Activated naive CD8-positive, alpha-beta T cell treated with anti-CD3 and anti-CD28 coated beads, Interleukin-2, amount 10 ng/mL, durations not matched to agents 7 days and 5 days (primary cell): ENCODE data around the gene MYL4. TPM values are rescaled to one million over a fixed set of nuclear protein-coding genes. Genes with fewer than 3 reads are reported as not detected.
"Not testable (repeated sequence)": the region's sequence is repeated elsewhere in the genome, so short reads cannot be mapped to it uniquely, and the experiment has no call there.

ENCODE experiments used
- ATAC-seq: fragments of 150-1000 bp; cut with Tn5 transposase; one replicate; pipeline ENCODE4 v1.10.0; 2021; ENCODE audit warnings: low read depth, moderate library complexity
- POLR2A ChIA-PET: fragments of 350-600 bp; sonication (Branson Sonifier 250); formaldehyde crosslinking; loops from one replicate; lab custom pipeline; 2021; ENCODE audit warnings: antibody characterized with exemption; lab: Charles Lee
- DNase-seq: peaks from one replicate; pipeline ENCODE4 v3.0.0; 2021
- H3K27ac Mint-ChIP-seq: one replicate; pipeline ENCODE4 v1.8.0; 2022; ENCODE audit warnings: mild to moderate bottlenecking, mixed read lengths
- H3K27me3 Mint-ChIP-seq: one replicate; pipeline ENCODE4 v1.8.0; 2022; ENCODE audit warnings: mild to moderate bottlenecking, moderate library complexity, mixed read lengths
- H3K36me3 Mint-ChIP-seq: one replicate; pipeline ENCODE4 v1.8.0; 2021; ENCODE audit warnings: mild to moderate bottlenecking, mixed read lengths
- H3K4me1 Mint-ChIP-seq: one replicate; pipeline ENCODE4 v1.8.0; 2021; ENCODE audit warnings: mixed read lengths
- H3K4me3 Mint-ChIP-seq: one replicate; pipeline ENCODE4 v1.8.0; 2022; ENCODE audit warnings: mild to moderate bottlenecking, moderate library complexity, mixed read lengths
- H3K9me3 Mint-ChIP-seq: one replicate; pipeline ENCODE4 v1.8.0; 2021; ENCODE audit warnings: mixed read lengths
- total RNA-seq, 2 experiments: library from RNA; stranded (reverse); gene quantifications; one replicate each; pipeline ENCODE4 v1.2.3, GENCODE V29; 2021

Gene MYL4
- total RNA-seq, 2 experiments from 2014 or later: not detected

DNA sequence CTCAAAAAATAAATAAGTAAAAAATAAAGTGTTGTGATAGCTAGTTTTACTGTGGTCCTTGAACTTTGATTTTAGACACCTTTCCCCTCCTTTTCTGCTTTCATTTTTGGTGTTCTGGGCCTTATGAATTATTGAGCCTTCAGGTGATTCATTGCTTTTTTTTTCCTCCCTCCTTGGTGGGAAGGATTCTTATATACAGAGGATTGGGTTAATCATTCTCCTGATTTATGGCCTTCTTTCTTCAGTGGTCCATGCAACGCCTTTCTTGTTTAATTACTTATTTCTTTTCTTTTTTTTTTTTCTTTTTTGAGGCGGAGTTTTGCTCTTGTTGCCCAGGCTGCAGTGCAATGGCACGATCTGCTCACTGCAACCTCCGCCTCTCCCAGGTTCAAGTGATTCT is 8.0 kb upstream of the MYL4 start:
- no peak overlapping the region for H3K4me3 Mint-ChIP-seq
- ATAC-seq (no peak), DNase-seq (no peak)
- H3K27me3 Mint-ChIP-seq: peaks cover 6% of the 10 kb centered on the region
- H3K36me3 Mint-ChIP-seq: no peaks in the 10 kb centered on the region
- H3K9me3 Mint-ChIP-seq: no peaks in the 10 kb centered on the region
- POLR2A ChIA-PET: interaction anchor here (0.6 to 4.4 kb wide), 3 partner anchors 11 to 448 kb away, joined by 3 to 37 read pairs (median 4); partner anchors contain the start of genes CDC27 and KPNB1
- H3K4me1 Mint-ChIP-seq: peaks cover 43% of the 10 kb centered on the region
- peak overlapping the region; percentile 55 for H3K27ac Mint-ChIP-seq

DNA sequence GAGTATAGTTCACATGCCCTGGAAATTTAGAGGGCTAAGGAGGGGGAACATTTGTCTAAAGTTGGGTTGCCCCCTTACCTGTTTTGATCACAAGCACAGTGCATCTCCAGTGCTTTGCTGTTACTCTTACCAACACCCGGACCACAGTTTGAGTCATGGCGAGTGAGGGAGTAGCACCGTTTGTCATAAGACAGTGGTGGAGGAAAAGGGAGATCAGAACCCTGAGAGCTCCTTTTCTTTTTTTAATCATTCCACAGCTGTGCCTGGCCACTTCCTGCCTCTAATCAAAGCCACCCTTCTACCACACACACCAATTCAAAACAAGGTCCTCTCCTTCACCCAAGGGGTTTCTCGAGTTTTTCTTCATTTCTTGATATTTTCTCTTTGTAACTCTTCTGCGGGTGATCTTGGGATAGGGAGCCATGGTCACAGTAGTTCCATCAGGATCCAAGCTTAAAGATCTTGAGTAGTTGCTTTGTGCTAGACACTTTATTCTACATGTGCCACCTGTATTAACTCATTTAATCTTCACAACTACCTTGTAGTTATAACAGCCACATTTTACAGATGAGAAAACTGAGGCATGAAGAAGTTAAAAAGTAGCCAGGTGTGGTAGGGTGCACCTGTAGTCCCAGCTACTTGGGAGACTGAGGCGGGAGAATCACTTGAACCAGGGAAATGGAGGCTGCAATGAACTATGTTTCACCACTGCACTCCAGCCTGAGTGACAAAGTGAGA is 5.0 kb upstream of the MYL4 start:
- Mint-ChIP-seq H3K4me1 (peaks cover 53% of the 10 kb centered on the region), H3K27me3 (no peaks in the 10 kb centered on the region), H3K27ac (peak overlapping the region; percentile 89), H3K4me3 (peak overlapping the region; percentile 53), H3K9me3 (no peaks in the 10 kb centered on the region), H3K36me3 (no peaks in the 10 kb centered on the region)
- DNase-seq (no peak), ATAC-seq (peak; percentile 71)
- POLR2A ChIA-PET: interaction anchor here (0.5 to 1.6 kb wide), 10 partner anchors 12 to 445 kb away, joined by 3 to 9 read pairs (median 4); partner anchors contain the start of genes CDC27 and KPNB1

DNA sequence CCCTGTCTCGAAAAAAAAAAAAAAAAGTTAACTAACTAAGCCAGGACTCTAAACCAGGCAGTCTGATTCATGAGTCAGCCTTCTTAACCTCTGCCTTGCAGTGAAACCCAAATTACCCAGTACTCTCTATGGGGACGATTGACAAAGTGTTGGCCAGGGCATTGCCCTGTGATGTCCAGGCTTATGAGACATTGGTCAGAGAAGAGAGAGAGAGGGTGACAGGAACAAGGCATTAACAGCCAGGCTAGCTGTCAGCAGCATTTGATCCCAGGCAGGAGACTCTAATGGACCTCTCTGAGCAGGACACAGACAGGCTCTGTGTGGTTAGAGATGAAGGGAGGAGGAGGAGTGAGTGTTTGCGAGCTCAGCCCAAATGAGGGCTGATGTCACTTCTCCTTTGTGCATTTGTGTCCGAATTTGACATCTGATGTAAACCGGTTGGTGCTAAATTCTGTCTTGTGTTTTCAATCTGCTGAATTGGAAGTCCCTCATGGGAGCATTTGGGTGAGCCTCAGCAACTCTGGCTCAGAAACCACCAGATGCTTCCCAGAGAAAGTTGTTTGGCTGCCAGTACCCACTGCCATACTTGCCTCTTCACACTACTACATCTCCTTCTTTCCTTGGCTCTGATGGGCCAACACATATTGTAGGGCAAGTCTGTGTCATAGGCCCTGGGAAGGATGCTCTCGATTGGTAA is 4.3 kb upstream of the MYL4 start:
- peak overlapping the region; percentile 53 for H3K4me3 Mint-ChIP-seq
- no peaks in the 10 kb centered on the region for H3K36me3 Mint-ChIP-seq
- H3K27me3 Mint-ChIP-seq: no peaks in the 10 kb centered on the region
- H3K9me3 Mint-ChIP-seq: no peaks in the 10 kb centered on the region
- peak; percentile 65 for ATAC-seq
- POLR2A ChIA-PET: interaction anchor here (0.9 to 3.3 kb wide), 8 partner anchors 13 to 445 kb away, joined by 3 to 22 read pairs (median 5); partner anchors contain the start of gene KPNB1
- H3K4me1 Mint-ChIP-seq: peaks cover 54% of the 10 kb centered on the region
- H3K27ac Mint-ChIP-seq: peak overlapping the region; percentile 89
- no peak for DNase-seq

DNA sequence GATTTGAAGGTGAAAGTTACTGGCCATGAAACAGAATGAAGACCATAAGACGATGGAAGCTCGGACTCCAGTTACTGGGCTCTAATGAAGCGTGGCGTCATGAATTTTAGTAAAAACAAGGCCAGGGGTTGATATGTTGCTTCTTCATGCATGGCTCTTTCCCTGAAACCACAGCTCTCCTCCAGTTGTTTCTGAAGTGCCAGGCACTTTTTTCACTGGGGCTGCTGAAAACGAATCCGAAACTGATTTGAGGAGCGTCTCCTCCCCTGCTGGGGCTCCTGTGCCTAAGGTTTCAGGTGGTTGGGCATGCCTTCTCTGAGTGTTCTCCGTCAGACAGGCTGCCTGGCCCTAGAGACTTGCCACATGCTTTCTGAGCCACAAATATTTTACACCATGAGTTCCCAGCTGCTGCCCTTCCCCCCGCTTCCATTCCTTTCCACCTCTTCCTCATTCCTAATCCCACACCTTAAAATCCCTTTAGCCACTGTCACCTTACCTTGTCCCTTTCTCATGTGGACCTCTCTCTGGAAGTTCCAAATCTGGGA is 3.7 kb upstream of the MYL4 start:
- POLR2A ChIA-PET: interaction anchor here (0.9 to 3.3 kb wide), 6 partner anchors 12 to 444 kb away, joined by 3 to 22 read pairs (median 4); partner anchors contain the start of gene KPNB1
- H3K27me3 Mint-ChIP-seq: no peaks in the 10 kb centered on the region
- peaks cover 47% of the 10 kb centered on the region for H3K4me1 Mint-ChIP-seq
- ATAC-seq (peak; percentile 74), DNase-seq (no peak)
- no peaks in the 10 kb centered on the region for H3K9me3 Mint-ChIP-seq
- peak overlapping the region; percentile 89 for H3K27ac Mint-ChIP-seq
- peak overlapping the region; percentile 53 for H3K4me3 Mint-ChIP-seq
- H3K36me3 Mint-ChIP-seq: no peaks in the 10 kb centered on the region

DNA sequence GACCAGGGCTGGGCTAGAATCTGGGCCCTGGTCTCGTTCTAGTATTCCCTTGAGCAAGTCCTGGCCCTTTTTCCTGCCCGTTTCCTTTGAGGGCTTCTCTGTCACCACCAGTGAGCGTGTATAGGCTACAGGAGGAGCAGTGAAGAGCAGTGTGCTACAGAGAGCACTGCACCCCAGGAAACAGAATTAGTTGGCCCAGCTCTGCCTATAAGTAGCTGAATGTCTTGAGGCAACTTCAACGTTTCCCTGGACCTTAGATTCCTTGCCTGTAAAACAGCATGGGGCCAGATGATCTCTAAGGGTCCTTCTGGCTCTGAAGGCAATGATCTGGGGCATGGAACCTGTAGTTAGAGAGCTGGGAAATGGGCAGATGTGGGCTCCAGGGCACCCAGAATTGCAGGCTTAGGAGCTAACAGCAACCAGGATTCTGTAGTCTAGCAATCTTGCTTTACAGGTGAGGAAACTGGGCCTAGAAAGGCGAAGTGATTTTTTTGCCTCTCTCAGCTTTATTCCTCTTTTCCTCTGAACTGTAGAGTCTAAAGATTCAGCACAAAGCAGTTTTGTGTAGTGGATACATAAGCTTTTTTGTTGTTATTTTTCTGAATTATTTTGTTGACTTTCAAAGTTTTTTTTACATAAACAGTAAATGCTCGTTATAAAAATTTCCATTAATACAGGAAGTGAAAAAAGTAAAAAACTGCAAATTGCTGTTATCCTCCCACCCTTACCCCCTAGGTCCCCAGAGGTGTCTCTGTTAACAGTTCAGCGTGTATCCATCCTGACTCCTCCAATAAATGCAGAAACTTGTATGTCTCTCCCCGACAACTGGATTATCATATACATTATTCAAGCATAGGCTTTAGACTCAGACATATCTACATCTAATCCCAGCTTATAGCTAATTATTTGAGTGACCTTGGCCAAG is 1.7 kb upstream of the MYL4 start:
- DNase-seq: no peak
- Mint-ChIP-seq H3K4me1 (peaks cover 43% of the 10 kb centered on the region), H3K36me3 (no peaks in the 10 kb centered on the region), H3K27me3 (peaks cover 3% of the 10 kb centered on the region), H3K27ac (peak overlapping the region; percentile 3), H3K9me3 (no peaks in the 10 kb centered on the region), H3K4me3 (no peak overlapping the region)
- POLR2A ChIA-PET: interaction anchor here (1.3 to 3.3 kb wide), 4 partner anchors 9 to 18 kb away, joined by 3 to 19 read pairs (median 8); partner anchors contain the start of gene CDC27
- ATAC-seq: no peak

DNA sequence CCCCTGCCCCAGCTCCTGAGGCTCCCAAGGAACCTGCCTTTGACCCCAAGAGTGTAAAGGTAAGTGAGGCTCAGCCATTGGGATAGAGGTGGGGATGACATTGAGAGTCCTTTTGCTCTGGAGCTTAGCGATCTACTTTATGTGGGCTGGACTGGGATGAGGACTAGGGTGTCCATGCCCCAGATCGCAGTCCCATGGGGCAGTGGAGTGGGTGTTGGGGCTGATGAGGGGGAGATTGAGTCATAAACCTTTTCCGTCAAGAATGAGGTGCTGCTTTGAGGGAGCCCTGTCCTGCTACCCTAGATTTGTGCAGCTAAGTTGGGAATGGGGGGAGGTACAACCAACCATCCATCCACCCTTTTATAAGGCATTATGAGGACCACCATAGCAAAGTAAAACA is 351 bp downstream of the MYL4 start:
- Mint-ChIP-seq H3K4me1 (peaks cover 30% of the 10 kb centered on the region), H3K9me3 (no peaks in the 10 kb centered on the region), H3K27me3 (peaks cover 5% of the 10 kb centered on the region), H3K4me3 (no peak overlapping the region), H3K36me3 (no peaks in the 10 kb centered on the region), H3K27ac (no peak overlapping the region)
- no peak for ATAC-seq
- POLR2A ChIA-PET: interaction anchor here (1.3 to 1.6 kb wide), 2 partner anchors 11 to 20 kb away, joined by 4 to 5 read pairs; partner anchors contain the start of gene CDC27
- no peak for DNase-seq

DNA sequence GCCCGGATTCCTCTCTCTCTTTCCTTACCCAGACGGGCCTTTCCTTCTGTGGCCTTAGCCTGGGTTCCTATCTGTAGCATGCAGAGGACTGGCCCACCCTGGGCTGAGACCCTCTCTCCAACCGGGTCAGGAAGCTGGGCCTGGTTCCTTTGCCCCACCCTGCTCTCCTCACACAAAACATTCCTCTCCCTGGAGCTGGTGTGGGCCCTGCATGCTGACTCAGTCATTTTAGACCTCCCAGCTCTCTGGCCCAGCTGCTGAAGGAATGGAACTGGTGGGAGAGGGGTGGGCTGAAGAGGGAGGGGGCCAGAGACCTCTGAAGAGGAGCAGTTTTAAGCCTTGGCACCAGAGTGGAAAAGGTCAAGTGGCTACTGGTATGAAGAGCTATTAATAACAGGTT is 957 bp downstream of the MYL4 start:
- H3K36me3 Mint-ChIP-seq: no peaks in the 10 kb centered on the region

DNA sequence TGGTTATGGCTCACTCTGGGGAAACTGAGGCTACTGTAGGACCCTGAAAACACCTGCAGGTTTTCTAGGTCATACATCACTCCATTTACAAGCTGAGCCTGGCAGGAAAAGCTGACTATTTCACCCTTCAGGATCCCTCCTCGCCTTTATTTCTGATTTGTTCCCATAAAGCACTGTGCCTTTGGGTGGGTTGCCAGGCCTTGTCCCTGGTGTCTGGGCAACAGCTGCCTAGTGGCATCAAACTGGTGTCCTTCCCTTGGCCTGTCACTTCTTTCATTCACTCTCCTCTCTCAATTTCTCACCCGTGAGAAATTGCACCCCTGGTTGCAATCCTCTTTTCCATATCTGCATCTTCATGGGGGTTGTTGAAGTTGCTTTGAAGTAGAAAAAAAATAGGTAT is 1.6 kb downstream of the MYL4 start:
- Mint-ChIP-seq H3K4me3 (no peak overlapping the region), H3K27me3 (peaks cover 5% of the 10 kb centered on the region), H3K36me3 (no peaks in the 10 kb centered on the region), H3K27ac (no peak overlapping the region), H3K9me3 (no peaks in the 10 kb centered on the region), H3K4me1 (peaks cover 17% of the 10 kb centered on the region)
- DNase-seq (no peak), ATAC-seq (no peak)
- POLR2A ChIA-PET: no interaction called here

More for the DNA sequence above, 957 bp downstream of the MYL4 start:
- ATAC-seq: no peak
- Mint-ChIP-seq H3K27me3 (peaks cover 5% of the 10 kb centered on the region), H3K27ac (no peak overlapping the region), H3K4me1 (peaks cover 24% of the 10 kb centered on the region), H3K9me3 (no peaks in the 10 kb centered on the region), H3K4me3 (no peak overlapping the region)
- POLR2A ChIA-PET: interaction anchor here (1.6 kb wide), 1 partner anchor 11 kb away, joined by 4 read pairs; no protein-coding TSS in a partner anchor
- no peak for DNase-seq

DNA sequence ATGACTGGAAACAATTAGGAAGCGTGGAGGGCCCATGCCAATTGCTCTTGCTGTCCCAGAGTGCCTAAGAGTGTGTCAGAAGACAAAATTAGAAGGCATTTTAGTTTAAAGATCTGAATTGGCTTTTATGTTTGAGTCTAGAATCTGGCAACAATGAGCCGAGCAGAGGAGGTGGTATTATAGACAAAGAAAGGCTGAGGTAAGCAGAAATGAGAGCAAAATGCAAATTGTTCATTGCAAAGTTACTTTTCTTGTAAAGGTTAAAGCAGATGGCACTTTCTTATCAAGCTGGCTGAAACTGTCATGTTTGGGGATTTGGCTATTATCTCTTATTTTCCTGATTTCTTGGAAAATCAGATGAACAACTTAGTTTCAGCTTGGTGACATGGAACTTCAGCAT is 3.3 kb downstream of the MYL4 start:
- DNase-seq (no peak), ATAC-seq (no peak)
- Mint-ChIP-seq H3K27me3 (peaks cover 7% of the 10 kb centered on the region), H3K4me3 (no peak overlapping the region), H3K27ac (no peak overlapping the region), H3K4me1 (peaks cover 13% of the 10 kb centered on the region), H3K36me3 (no peaks in the 10 kb centered on the region), H3K9me3 (no peaks in the 10 kb centered on the region)
- POLR2A ChIA-PET: no interaction called here

DNA sequence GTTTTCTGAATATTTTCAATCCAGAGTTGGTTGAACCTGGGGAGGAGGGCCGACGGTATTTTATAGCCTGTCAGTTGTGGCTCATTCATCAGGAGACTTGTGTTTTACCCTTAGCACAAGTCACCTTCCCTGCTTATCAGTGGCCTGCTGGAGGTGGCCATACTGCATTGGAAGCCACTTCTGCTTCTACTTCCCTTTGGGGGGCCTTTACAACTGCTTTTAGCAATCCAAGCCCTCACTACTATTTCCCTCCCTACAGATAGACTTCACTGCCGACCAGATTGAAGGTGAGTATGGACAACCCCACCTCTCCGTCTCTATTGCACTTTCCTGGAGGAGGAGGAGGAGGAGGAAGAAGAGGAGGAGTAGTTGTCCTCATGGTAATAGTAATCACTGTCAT is 4.4 kb downstream of the MYL4 start:
- peaks cover 18% of the 10 kb centered on the region for H3K4me1 Mint-ChIP-seq
- POLR2A ChIA-PET: no interaction called here
- DNase-seq: no peak
- H3K27me3 Mint-ChIP-seq: peaks cover 7% of the 10 kb centered on the region
- no peak for ATAC-seq
- H3K4me3 Mint-ChIP-seq: no peak overlapping the region
- no peak overlapping the region for H3K27ac Mint-ChIP-seq
- H3K9me3 Mint-ChIP-seq: no peaks in the 10 kb centered on the region
- no peaks in the 10 kb centered on the region for H3K36me3 Mint-ChIP-seq

DNA sequence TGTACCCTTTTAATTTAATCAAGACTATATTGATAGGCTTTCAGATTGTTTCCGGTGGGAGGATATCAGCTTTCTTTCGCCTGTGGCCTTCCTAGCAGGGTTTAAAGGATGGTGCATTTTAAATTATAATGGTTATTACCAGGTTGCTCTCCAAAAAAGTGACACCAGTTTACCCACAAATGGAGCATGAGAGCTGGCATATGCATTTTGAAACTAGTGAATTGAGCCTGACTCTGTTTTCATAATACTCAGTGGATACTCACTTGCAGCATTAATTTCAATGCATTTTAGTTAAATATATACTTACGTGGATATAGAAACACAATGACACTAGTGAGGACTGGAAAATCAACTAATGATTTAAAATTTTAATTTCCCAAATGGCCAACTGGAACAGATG is 5.8 kb downstream of the MYL4 start:
- no peak for ATAC-seq
- Mint-ChIP-seq H3K4me3 (no peak overlapping the region), H3K9me3 (no peaks in the 10 kb centered on the region), H3K27ac (no peak overlapping the region), H3K36me3 (no peaks in the 10 kb centered on the region), H3K4me1 (peaks cover 28% of the 10 kb centered on the region), H3K27me3 (peaks cover 7% of the 10 kb centered on the region)
- POLR2A ChIA-PET: no interaction called here
- no peak for DNase-seq

DNA sequence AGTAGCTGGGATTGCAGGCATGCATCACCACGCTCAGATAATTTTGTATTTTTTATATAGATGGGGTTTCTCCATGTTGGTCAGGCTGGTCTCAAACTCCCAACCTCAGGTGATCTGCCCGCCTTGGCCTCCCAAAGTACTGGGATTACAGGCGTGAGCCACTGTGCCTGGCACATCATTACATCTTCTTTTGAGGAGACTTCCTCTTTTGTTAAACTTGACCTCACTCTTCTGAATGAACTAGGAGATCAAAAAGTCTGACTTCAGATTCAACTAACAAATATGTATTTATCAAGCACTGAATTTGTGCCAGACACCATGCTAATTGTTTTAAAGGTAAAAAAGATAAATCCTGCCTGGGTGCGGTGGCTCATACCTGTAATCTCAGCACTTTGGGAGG is 7.7 kb downstream of the MYL4 start:
- POLR2A ChIA-PET: interaction anchor here (1.3 to 1.5 kb wide), 3 partner anchors 9 to 13 kb away, joined by 5 to 22 read pairs (median 6); no protein-coding TSS in a partner anchor
- Mint-ChIP-seq H3K27ac (peak overlapping the region; percentile 82), H3K4me1 (peaks cover 44% of the 10 kb centered on the region), H3K4me3 (peak overlapping the region; percentile 31)
- not testable (repeated sequence) for DNase-seq, ATAC-seq, H3K9me3 Mint-ChIP-seq, H3K27me3 Mint-ChIP-seq, H3K36me3 Mint-ChIP-seq
